SJCRH30 (cell line): ENCODE results near the gene AHNAK2. TPM values are rescaled to one million over a fixed set of nuclear protein-coding genes. Genes with fewer than 3 reads are reported as not detected.
"Not testable (repeated sequence)": the region's sequence is repeated elsewhere in the genome, so short reads cannot be mapped to it uniquely, and the experiment has no call there.

Experiments
- DNase-seq, 2 experiments: peaks; one replicate each; pipeline ENCODE4 v3.0.0-alpha.2; 2015 to 2020
- H3K27ac ChIP-seq: fragments of 250-450 bp; sonication (Bioruptor Pico); 2 replicates; pipeline ENCODE4 v1.5.1; 2020; ENCODE audit warnings: mild to moderate bottlenecking, moderate library complexity
- H3K27me3 ChIP-seq: fragments of 250-450 bp; sonication (Bioruptor Pico); 2 replicates; pipeline ENCODE4 v1.5.1; 2020; ENCODE audit warnings: mild to moderate bottlenecking, moderate library complexity
- H3K36me3 ChIP-seq: fragments of 250-450 bp; sonication (Bioruptor Pico); 2 replicates; pipeline ENCODE4 v1.5.1; 2020; ENCODE audit warnings: mild to moderate bottlenecking, moderate library complexity
- H3K4me1 ChIP-seq: fragments of 250-450 bp; sonication (Bioruptor Pico); 2 replicates; pipeline ENCODE4 v1.5.1; 2020; ENCODE audit warnings: mild to moderate bottlenecking, moderate library complexity
- H3K4me3 ChIP-seq: fragments of 250-450 bp; sonication (Bioruptor Pico); 2 replicates; pipeline ENCODE4 v1.5.1; 2020; ENCODE audit warnings: mild to moderate bottlenecking, moderate library complexity
- H3K9me3 ChIP-seq: fragments of 250-450 bp; sonication (Bioruptor Pico); replicated peaks from 2 replicates; pipeline ENCODE4 v1.5.1; 2020; ENCODE audit warnings: mild to moderate bottlenecking, moderate library complexity
- total RNA-seq: library from RNA; depleted of rRNA; stranded (reverse); fragments of >200 nt; shearing (Covaris generic); gene quantifications from 2 replicates; pipeline ENCODE4 v1.2.3, GENCODE V29; 2014

The AHNAK2 gene
- total RNA-seq, 1 experiment from 2014 or later: 1.6 TPM

DNA sequence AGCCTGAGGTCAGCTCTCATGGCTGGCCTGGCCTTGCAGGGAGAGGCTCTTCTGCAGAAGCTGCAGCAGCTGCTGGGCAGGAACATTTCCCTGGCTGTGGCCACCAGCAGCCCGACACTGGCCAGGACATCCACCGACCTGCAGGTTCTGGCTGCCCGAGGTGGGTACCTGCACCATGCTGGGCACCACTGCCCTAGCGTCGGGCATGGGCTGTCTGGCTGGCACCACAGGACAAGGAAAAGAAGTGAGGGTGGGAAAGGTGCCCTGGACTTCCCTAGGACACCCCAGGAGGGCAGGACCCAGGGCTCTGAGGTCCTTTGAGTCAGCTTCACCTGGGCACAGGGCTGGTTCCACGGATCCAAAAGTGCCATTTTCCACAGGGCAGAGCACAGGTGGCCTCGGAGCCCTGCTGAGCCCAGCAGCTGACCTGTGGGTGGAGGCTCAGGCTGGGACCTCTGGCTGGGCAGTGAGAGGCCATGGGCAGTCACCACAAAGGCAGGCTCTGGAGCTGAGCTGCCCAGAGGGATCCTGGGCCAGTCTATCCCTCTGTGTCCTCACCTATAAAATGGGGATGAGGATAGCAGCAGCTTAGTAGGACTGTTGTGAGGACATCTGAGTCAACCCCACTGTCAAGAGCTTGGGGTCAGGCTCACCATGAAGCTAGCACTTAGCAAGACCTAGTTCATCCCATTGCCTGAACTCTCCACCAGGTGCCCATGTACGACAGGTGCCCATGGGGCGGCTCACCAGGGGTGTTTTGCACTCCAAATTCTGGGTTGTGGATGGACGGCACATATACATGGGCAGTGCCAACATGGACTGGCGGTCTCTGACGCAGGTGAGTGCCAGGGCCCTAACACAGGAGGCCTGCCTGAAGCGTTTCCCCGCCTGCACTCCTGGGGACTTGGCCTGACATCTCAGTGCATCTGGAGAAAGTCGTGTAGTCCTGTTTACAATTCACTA lies 48.6 kb downstream of the AHNAK2 start:
- Histone ChIP-seq H3K9me3 (no peaks in the 10 kb centered on the region), H3K27me3 (no peaks in the 10 kb centered on the region), H3K4me3 (no peak overlapping the region), H3K4me1 (no peaks in the 10 kb centered on the region; the same call in 1 of the 2 replicates), H3K27ac (no peak overlapping the region), H3K36me3 (no peaks in the 10 kb centered on the region)
- DNase-seq: no peak

GRCh38 chr14:104928391-104929133 lies 49.6 kb downstream of the AHNAK2 start:
- no peak for DNase-seq
- Histone ChIP-seq H3K36me3 (no peaks in the 10 kb centered on the region), H3K9me3 (no peaks in the 10 kb centered on the region), H3K4me1 (no peaks in the 10 kb centered on the region; the same call in 1 of the 2 replicates), H3K4me3 (no peak overlapping the region), H3K27me3 (no peaks in the 10 kb centered on the region), H3K27ac (no peak overlapping the region)

- no peaks in the 10 kb centered on the region for H3K27me3 ChIP-seq
- no peak overlapping the region for H3K4me3 ChIP-seq
- H3K27ac ChIP-seq: no peak overlapping the region
- H3K36me3 ChIP-seq: no peaks in the 10 kb centered on the region
- no peaks in the 10 kb centered on the region; the same call in 1 of the 2 replicates for H3K4me1 ChIP-seq
- H3K9me3 ChIP-seq: no peaks in the 10 kb centered on the region
- DNase-seq: no peak
These were observed 50.3 kb downstream of the AHNAK2 start for GRCh38 chr14:104927901-104928300.

DNA sequence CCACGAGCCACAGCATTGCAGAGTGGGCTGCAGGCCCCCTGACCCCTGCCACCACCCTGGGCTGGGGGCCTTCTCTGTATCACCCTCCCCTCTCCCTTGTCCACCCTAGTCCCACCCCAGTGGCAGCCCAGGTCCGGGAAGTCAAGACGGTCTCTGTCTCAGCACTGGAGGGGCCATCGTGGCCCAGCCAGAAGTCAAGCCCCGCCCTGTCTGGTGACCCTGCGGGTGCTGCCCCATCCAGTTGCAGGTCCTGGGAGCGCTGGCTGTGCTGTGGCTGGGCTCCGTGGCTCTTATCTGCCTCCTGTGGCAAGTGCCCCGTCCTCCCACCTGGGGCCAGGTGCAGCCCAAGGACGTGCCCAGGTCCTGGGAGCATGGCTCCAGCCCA lies 50.8 kb downstream of the AHNAK2 start:
- no peak overlapping the region for H3K27ac ChIP-seq
- no peaks in the 10 kb centered on the region for H3K9me3 ChIP-seq
- DNase-seq: no peak
- H3K4me3 ChIP-seq: no peak overlapping the region
- H3K4me1 ChIP-seq: no peaks in the 10 kb centered on the region; the same call in 1 of the 2 replicates
- no peaks in the 10 kb centered on the region for H3K27me3 ChIP-seq
- H3K36me3 ChIP-seq: no peaks in the 10 kb centered on the region

- Histone ChIP-seq H3K9me3 (no peaks in the 10 kb centered on the region), H3K4me3 (no peak overlapping the region), H3K27ac (no peak overlapping the region), H3K4me1 (no peaks in the 10 kb centered on the region; the same call in 1 of the 2 replicates), H3K36me3 (no peaks in the 10 kb centered on the region), H3K27me3 (no peaks in the 10 kb centered on the region)
- DNase-seq: no peak
These were observed 51.3 kb downstream of the AHNAK2 start for GRCh38 chr14:104926619-104927431.

- Histone ChIP-seq H3K4me1 (no peaks in the 10 kb centered on the region; the same call in 1 of the 2 replicates), H3K9me3 (no peaks in the 10 kb centered on the region), H3K27me3 (no peaks in the 10 kb centered on the region), H3K27ac (no peak overlapping the region), H3K4me3 (no peak overlapping the region), H3K36me3 (no peaks in the 10 kb centered on the region)
- DNase-seq: no peak
These were observed 52.1 kb downstream of the AHNAK2 start for GRCh38 chr14:104925855-104926609.

GRCh38 chr14:104925214-104925854 lies 52.8 kb downstream of the AHNAK2 start:
- DNase-seq: no peak
- Histone ChIP-seq H3K9me3 (no peaks in the 10 kb centered on the region), H3K27me3 (no peaks in the 10 kb centered on the region), H3K36me3 (no peaks in the 10 kb centered on the region), H3K27ac (no peak overlapping the region), H3K4me1 (no peaks in the 10 kb centered on the region), H3K4me3 (no peak overlapping the region)

DNA sequence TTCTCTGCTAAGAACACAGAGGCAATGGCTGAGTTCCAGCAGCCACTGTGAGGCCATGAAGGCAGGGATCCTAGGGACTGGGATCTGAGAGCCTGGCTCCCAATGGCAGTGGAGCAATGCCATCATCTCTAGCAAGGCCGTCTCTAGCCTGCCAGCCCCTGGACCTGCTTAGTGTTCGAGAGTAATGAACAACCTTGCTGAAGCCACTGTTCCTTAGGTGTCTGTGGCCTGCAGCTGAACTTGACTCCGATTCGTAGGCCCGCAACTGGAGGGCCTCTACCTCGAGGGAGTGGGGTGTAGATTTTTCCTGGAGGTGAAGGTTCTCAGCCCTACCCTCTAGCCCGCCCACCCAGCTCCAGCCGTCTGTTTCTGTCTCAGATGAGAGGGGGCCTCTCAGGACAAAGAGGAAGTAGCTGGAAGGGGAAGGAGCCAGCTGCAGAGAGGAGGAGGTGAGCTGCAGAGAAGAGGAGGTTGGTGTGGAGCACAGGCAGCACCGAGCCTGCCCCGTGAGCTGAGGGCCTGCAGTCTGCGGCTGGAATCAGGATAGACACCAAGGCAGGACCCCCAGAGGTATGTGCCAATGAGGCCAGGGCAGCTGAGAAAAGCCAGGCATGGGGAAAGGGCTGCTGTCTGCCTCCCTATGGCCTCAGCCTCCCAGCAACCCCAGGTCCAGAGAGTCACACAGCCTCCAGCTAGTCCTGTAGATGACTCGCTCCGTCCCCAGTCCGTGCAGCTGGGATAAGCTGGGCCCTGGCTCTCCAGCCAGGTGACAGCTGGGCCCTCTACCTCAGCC lies 53.6 kb downstream of the AHNAK2 start, which contains the start of gene PLD4:
PLD4 (plus strand) TSS at position 459 of the 793 bp plus-strand sequence. CDS start 2,262 bp downstream, outside the sequence.
- H3K36me3 ChIP-seq: no peaks in the 10 kb centered on the region
- H3K4me3 ChIP-seq: no peak within 1 kb of the TSS
- H3K4me1 ChIP-seq: no peaks in the 10 kb centered on the region
- no peaks in the 10 kb centered on the region for H3K27me3 ChIP-seq
- H3K27ac ChIP-seq: no peak within 1 kb of the TSS
- no peak for DNase-seq
- no peaks in the 10 kb centered on the region for H3K9me3 ChIP-seq

- Histone ChIP-seq H3K4me3 (no peak overlapping the region), H3K36me3 (no peaks in the 10 kb centered on the region), H3K4me1 (no peaks in the 10 kb centered on the region), H3K27me3 (no peaks in the 10 kb centered on the region), H3K27ac (no peak overlapping the region), H3K9me3 (no peaks in the 10 kb centered on the region)
- DNase-seq: no peak
These were observed 54.3 kb downstream of the AHNAK2 start for GRCh38 chr14:104923640-104924420.

DNA sequence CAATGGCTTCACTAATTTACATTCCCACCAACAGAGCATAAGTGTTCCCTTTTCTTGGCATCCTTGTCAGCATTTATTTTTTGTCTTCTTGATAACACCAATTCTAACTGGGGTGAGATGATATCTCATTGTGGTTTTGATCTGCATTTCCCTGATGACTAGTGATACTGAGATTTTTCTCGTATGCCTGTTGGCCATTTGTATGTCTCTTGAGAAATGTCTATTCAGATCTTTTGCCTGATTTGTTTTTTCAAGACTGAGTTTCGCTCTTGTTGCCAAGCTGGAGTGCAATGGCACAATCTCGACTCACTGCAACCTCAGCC lies 58.2 kb downstream of the AHNAK2 start:
- H3K36me3 ChIP-seq: no peaks in the 10 kb centered on the region
- no peaks in the 10 kb centered on the region for H3K27me3 ChIP-seq
- H3K4me1 ChIP-seq: no peaks in the 10 kb centered on the region
- no peaks in the 10 kb centered on the region for H3K9me3 ChIP-seq
- DNase-seq: no peak
- no peak overlapping the region for H3K27ac ChIP-seq
- H3K4me3 ChIP-seq: no peak overlapping the region

GRCh38 chr14:104919152-104919992 lies 58.8 kb downstream of the AHNAK2 start:
- not testable (repeated sequence) for H3K27ac ChIP-seq, H3K36me3 ChIP-seq, H3K27me3 ChIP-seq, DNase-seq, H3K9me3 ChIP-seq, H3K4me1 ChIP-seq, H3K4me3 ChIP-seq

DNA sequence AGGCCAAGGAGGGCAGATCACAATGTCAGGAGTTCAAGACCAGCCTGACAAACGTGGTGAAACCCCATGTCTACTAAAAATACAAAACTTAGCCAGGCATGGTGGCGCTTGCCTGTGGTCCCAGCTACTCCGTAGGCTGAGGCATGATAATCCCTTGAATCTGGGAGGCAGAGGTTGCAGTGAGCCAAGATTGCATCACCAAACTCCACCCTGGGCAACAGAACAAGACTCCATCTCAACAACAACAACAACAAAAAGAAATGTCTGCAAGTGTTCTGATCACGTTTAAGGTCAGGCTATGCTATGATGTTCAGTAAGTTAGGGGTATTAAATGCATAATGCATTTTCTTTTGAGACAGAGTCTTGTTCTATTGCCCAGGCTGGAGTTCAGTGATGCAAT lies 60.2 kb downstream of the AHNAK2 start:
- DNase-seq: no peak
- no peak overlapping the region for H3K4me3 ChIP-seq
- no peaks in the 10 kb centered on the region for H3K27me3 ChIP-seq
- H3K9me3 ChIP-seq: no peaks in the 10 kb centered on the region
- no peaks in the 10 kb centered on the region for H3K36me3 ChIP-seq
- H3K27ac ChIP-seq: no peak overlapping the region
- no peaks in the 10 kb centered on the region for H3K4me1 ChIP-seq
